ENCODE measurements around the gene NOTCH1.

NOTCH1 gene

DNA sequence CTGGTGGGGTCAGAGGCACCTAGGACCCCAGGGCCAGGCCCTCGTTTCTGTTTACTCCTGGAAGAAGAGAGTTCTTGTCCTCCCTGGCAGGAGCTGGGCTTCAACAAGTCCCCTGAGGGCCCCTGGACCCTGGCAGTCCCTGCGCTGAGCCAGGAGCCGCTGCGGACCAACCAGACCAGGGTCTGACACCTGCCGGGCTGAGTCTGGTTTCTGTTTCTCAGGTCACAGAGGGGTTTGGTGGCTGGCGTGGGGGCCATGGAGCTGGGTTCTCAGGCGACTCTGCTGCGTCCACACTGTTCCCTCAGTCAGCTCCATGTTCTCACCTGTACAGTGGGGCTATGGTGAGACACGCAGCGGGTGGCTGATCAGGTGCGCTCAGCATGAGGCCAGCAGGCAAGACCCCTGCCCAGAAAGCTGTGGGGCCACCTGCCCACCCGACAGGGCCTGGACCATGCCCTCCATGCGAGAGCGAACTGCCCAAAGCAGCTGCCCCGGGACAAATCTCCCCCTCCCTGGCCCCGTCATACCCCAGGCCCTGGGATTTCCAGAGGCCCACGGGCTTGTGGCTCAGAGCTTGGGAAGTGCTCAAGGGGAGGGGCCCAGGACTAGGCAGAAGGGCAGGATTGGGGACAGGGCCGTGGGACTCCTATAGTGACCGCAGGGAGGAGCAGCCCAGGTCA is 17.9 kb upstream of the NOTCH1 start:
- TF ChIP-seq, protein P1, sequence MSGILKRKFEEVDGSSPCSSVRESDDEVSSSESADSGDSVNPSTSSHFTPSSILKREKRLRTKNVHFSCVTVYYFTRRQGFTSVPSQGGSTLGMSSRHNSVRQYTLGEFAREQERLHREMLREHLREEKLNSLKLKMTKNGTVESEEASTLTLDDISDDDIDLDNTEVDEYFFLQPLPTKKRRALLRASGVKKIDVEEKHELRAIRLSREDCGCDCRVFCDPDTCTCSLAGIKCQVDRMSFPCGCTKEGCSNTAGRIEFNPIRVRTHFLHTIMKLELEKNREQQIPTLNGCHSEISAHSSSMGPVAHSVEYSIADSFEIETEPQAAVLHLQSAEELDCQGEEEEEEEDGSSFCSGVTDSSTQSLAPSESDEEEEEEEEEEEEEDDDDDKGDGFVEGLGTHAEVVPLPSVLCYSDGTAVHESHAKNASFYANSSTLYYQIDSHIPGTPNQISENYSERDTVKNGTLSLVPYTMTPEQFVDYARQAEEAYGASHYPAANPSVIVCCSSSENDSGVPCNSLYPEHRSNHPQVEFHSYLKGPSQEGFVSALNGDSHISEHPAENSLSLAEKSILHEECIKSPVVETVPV (CRISPR knock-in tag; IDR thresholded peaks at IDR 0.05), result no peak
- TF ChIP-seq BACH2 (CRISPR knock-in tag; IDR thresholded peaks at IDR 0.05; ENCODE audit: borderline replicate concordance), result no peak
- no peak for TF ChIP-seq CSDC2 (CRISPR knock-in tag; IDR thresholded peaks at IDR 0.05)
- TF ChIP-seq ISL1 (CRISPR knock-in tag; IDR thresholded peaks at IDR 0.05), result no peak
- TF ChIP-seq, protein P2, sequence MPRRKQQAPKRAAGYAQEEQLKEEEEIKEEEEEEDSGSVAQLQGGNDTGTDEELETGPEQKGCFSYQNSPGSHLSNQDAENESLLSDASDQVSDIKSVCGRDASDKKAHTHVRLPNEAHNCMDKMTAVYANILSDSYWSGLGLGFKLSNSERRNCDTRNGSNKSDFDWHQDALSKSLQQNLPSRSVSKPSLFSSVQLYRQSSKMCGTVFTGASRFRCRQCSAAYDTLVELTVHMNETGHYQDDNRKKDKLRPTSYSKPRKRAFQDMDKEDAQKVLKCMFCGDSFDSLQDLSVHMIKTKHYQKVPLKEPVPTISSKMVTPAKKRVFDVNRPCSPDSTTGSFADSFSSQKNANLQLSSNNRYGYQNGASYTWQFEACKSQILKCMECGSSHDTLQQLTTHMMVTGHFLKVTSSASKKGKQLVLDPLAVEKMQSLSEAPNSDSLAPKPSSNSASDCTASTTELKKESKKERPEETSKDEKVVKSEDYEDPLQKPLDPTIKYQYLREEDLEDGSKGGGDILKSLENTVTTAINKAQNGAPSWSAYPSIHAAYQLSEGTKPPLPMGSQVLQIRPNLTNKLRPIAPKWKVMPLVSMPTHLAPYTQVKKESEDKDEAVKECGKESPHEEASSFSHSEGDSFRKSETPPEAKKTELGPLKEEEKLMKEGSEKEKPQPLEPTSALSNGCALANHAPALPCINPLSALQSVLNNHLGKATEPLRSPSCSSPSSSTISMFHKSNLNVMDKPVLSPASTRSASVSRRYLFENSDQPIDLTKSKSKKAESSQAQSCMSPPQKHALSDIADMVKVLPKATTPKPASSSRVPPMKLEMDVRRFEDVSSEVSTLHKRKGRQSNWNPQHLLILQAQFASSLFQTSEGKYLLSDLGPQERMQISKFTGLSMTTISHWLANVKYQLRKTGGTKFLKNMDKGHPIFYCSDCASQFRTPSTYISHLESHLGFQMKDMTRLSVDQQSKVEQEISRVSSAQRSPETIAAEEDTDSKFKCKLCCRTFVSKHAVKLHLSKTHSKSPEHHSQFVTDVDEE (CRISPR knock-in tag; IDR thresholded peaks at IDR 0.05), result no peak
- TF ChIP-seq ZNF565 (CRISPR knock-in tag; conservative IDR thresholded peaks at IDR 0.05; ENCODE audit: low read depth), result no peak
- TF ChIP-seq ZNF8 (CRISPR knock-in tag; IDR thresholded peaks at IDR 0.05), result no peak
- TF ChIP-seq, protein P3, sequence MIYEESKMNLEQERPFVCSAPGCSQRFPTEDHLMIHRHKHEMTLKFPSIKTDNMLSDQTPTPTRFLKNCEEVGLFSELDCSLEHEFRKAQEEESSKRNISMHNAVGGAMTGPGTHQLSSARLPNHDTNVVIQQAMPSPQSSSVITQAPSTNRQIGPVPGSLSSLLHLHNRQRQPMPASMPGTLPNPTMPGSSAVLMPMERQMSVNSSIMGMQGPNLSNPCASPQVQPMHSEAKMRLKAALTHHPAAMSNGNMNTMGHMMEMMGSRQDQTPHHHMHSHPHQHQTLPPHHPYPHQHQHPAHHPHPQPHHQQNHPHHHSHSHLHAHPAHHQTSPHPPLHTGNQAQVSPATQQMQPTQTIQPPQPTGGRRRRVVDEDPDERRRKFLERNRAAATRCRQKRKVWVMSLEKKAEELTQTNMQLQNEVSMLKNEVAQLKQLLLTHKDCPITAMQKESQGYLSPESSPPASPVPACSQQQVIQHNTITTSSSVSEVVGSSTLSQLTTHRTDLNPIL (CRISPR knock-in tag; IDR thresholded peaks at IDR 0.05; ENCODE audit: low read depth), result no peak
- TF ChIP-seq GLIS3 (CRISPR knock-in tag; IDR thresholded peaks at IDR 0.05), result no peak
- no peak for TF ChIP-seq SNAI2 (CRISPR knock-in tag; IDR thresholded peaks at IDR 0.05)
- no peak for TF ChIP-seq PPARA (CRISPR knock-in tag; IDR thresholded peaks at IDR 0.05; ENCODE audit: borderline replicate concordance)
- no peak for TF ChIP-seq ARNTL (CRISPR knock-in tag; IDR thresholded peaks at IDR 0.05; ENCODE audit: borderline replicate concordance, low read depth)
- TF ChIP-seq OSR1 (CRISPR knock-in tag; IDR thresholded peaks at IDR 0.05), result no peak
- no peak for TF ChIP-seq ZNF70 (CRISPR knock-in tag; IDR thresholded peaks at IDR 0.05)
- no peak for TF ChIP-seq ESRRG (CRISPR knock-in tag; IDR thresholded peaks at IDR 0.05)
- TF ChIP-seq, protein P4, sequence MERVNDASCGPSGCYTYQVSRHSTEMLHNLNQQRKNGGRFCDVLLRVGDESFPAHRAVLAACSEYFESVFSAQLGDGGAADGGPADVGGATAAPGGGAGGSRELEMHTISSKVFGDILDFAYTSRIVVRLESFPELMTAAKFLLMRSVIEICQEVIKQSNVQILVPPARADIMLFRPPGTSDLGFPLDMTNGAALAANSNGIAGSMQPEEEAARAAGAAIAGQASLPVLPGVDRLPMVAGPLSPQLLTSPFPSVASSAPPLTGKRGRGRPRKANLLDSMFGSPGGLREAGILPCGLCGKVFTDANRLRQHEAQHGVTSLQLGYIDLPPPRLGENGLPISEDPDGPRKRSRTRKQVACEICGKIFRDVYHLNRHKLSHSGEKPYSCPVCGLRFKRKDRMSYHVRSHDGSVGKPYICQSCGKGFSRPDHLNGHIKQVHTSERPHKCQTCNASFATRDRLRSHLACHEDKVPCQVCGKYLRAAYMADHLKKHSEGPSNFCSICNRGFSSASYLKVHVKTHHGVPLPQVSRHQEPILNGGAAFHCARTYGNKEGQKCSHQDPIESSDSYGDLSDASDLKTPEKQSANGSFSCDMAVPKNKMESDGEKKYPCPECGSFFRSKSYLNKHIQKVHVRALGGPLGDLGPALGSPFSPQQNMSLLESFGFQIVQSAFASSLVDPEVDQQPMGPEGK (CRISPR knock-in tag; IDR thresholded peaks at IDR 0.05; ENCODE audit: borderline replicate concordance), result no peak

DNA sequence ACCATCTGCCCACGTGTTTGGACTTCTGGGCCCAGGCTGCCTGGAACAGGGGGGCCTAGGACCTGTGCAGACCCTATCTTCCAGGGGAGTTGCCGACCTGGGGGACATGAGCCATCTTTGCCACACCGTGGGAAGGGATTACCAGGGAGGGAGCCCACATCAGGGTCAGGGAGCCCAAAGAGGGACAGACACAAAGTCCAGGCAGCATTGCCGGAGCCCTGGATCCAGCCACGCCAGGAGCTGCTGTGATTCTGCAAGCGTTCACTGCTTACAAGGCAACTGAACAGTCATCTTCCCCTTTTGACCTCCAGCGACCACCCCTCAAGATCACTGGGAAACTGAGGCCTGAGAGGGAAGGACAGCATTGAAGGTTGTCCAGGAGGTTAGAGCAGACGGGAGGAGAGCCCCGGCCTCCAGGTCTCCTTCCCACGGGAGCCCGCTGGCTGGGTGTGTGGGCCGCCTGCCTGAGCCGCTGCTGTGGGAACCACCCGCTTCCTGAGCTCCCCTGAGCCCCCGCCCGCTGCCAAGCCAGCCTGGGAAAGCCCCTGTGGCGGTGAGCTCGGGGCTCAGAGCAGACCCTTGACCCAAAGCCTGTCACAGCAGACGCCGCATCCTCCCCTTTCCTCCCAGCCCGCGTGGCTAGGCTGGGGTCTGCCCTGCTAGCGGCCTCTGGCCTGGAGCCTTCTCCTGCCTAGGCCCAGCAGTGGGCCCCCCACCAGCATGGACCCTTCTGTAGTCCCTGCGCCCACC is 17.1 kb upstream of the NOTCH1 start:
- ATAC-seq, result no peak
- TF ChIP-seq BACH2 (CRISPR knock-in tag; IDR thresholded peaks at IDR 0.05; ENCODE audit: borderline replicate concordance), result no peak
- no peak for TF ChIP-seq ZNF8 (CRISPR knock-in tag; IDR thresholded peaks at IDR 0.05)
- TF ChIP-seq ZNF70 (CRISPR knock-in tag; IDR thresholded peaks at IDR 0.05), result no peak
- no peak for TF ChIP-seq ZFP3 (CRISPR knock-in tag; IDR thresholded peaks at IDR 0.05)
- TF ChIP-seq PPARA (CRISPR knock-in tag; IDR thresholded peaks at IDR 0.05; ENCODE audit: borderline replicate concordance), result no peak

More for the DNA sequence above, 17.9 kb upstream of the NOTCH1 start:
- no peak for ATAC-seq

DNA sequence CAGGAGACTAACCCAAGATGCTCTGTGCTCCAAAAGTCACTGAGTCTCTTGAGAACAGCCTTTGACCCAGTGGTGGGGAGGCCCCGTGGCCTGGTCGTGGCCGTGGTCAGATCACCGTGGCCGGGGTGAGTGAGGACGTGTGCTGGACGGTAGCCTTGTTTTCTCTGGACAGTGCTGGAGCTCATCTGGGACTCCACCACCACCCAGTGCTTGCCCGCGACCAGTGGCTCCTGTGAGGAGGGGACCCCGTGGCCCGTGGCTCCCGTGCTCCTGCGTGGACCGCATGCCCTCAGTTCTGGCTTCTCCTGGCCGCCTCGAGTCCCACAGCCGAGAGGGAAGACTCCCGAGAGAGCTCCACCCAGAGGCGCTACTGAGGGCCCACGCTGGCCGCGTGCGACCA is 15.9 kb upstream of the NOTCH1 start:
- no peak for ATAC-seq
- TF ChIP-seq SNAI2 (CRISPR knock-in tag; IDR thresholded peaks at IDR 0.05) (no peak), ZFP30 (CRISPR knock-in tag; IDR thresholded peaks at IDR 0.05) (no peak), TOX (CRISPR knock-in tag; IDR thresholded peaks at IDR 0.05; ENCODE audit: borderline replicate concordance) (no peak), ZNF8 (CRISPR knock-in tag; IDR thresholded peaks at IDR 0.05) (no peak), GLIS3 (CRISPR knock-in tag; IDR thresholded peaks at IDR 0.05) (no peak), ZC3H10 (CRISPR knock-in tag; IDR thresholded peaks at IDR 0.05) (no peak), RARB (CRISPR knock-in tag; IDR thresholded peaks at IDR 0.05) (no peak), ZNF70 (CRISPR knock-in tag; IDR thresholded peaks at IDR 0.05) (no peak)
- TF ChIP-seq, protein P1 (CRISPR knock-in tag; IDR thresholded peaks at IDR 0.05), result no peak
- TF ChIP-seq, protein P4 (CRISPR knock-in tag; IDR thresholded peaks at IDR 0.05; ENCODE audit: borderline replicate concordance), result no peak
- TF ChIP-seq, protein P2 (CRISPR knock-in tag; IDR thresholded peaks at IDR 0.05), result no peak

Data from SK-N-SH treated with all-trans-retinoic acid at 6 μM for 48 hours (cell line).